AG04449 (cell line): ENCODE data around the gene RPP21.

Experiments
- CTCF ChIA-PET: fragments of 350-600 bp; formaldehyde crosslinking; extraction: SDS; loops from one replicate; lab custom pipeline; 2021; ENCODE audit warnings: antibody characterized with exemption; lab: Yijun Ruan, JAX
- POLR2A ChIA-PET: fragments of 400-600, 350-600 bp; formaldehyde crosslinking; extraction: SDS; loops from one replicate; lab custom pipeline; 2020; ENCODE audit warnings: antibody characterized with exemption, inconsistent platforms; lab: Yijun Ruan, JAX
- DNase-seq: peaks from one replicate; pipeline ENCODE4 v3.0.0-alpha.2; 2010; ENCODE audit warnings: low read depth, low spot score
- H3K4me3 ChIP-seq: 2 replicates; pipeline ENCODE4 v1.5.1; 2011; ENCODE audit warnings: low read depth, mild to moderate bottlenecking, control low read depth, low read length
- TF ChIP-seq, protein P1 (sequence below): IDR thresholded peaks from one replicate; pipeline ENCODE4 v1.5.1; 2011; ENCODE audit warnings: mild to moderate bottlenecking, moderate library complexity, low read length, control low read depth, inconsistent platforms; ENCODE audit not compliant: insufficient read depth; ENCODE audit errors: missing control alignments

Gene RPP21

DNA sequence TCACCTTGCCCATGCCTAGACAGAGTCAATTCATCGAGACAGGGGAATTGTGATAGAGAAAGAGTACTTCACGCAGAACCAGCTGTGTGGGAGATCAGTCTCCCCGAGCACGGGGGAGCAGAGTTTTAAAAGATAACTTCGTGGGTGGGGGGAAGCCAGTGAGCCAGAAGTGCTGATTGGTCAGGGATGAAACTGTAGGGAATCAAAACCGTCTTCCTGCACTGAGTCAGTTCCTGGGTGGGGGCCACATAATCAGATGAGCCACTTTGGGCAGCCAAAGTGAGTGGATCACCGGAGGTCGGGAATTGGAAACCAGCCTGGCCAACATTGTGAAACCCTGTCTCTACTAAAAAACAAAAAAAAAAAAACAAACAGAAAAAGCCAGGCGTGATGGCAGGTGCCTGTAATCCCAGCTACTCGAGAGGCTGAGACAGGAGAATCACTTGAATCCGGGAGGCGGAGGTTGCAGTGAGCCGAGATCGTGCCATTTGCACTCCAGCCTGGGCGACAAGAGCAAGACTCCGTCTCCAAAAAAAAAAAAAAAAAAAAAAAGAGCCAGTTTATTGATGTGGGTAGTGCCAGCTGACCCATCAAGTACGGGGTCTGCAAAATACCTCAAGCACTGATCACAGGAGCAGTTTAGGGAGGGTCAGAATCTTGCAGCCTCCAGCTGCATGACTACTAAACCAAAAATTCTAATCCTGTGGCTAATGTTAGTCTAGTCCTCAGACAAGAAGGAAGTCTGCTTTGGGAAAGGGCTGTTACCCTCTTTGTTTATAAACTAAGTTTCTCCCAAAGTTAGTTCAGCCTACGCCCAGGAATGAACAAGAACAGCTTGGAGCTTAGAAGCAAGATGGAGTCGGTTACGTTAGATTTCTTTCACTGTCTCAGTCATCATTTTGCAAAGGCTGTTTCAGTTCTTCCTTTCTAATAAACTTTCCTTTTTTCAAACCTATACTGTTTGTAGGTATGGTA lies 22.1 kb upstream of the RPP21 start:
- TF ChIP-seq, protein P1, sequence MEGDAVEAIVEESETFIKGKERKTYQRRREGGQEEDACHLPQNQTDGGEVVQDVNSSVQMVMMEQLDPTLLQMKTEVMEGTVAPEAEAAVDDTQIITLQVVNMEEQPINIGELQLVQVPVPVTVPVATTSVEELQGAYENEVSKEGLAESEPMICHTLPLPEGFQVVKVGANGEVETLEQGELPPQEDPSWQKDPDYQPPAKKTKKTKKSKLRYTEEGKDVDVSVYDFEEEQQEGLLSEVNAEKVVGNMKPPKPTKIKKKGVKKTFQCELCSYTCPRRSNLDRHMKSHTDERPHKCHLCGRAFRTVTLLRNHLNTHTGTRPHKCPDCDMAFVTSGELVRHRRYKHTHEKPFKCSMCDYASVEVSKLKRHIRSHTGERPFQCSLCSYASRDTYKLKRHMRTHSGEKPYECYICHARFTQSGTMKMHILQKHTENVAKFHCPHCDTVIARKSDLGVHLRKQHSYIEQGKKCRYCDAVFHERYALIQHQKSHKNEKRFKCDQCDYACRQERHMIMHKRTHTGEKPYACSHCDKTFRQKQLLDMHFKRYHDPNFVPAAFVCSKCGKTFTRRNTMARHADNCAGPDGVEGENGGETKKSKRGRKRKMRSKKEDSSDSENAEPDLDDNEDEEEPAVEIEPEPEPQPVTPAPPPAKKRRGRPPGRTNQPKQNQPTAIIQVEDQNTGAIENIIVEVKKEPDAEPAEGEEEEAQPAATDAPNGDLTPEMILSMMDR, result no peak

DNA sequence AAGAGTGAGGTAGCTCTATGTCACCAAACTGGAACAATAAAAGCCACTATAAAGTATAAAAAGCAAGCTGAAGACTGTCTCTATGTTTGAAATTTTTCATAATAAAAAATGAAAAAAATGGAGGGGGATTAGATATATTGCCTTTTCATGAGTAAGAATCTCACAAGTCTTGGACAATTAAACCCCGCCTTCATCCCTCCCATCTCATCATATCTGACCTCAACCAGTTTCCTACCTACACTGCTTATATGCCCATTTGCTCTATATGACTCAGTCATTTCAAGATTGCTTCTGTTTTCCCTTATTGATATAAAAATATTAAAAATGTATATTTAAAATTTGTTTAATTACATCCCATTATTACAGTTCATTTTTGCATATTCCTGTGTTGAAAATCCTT lies 21.1 kb upstream of the RPP21 start:
- POLR2A ChIA-PET, result no interaction called here
- H3K4me3 ChIP-seq, result no peak overlapping the region
- TF ChIP-seq, protein P1, result no peak
- DNase-seq, result no peak
- CTCF ChIA-PET, result interaction anchor here (0.9 to 1.7 kb wide), 6 partner anchors 9 to 217 kb away, joined by 3 to 6 read pairs (median 3); no protein-coding TSS in a partner anchor

More for the DNA sequence above, 22.1 kb upstream of the RPP21 start:
- CTCF ChIA-PET, result interaction anchor here (1.4 to 1.7 kb wide), 3 partner anchors 8 to 106 kb away, joined by 3 to 6 read pairs (median 3); no protein-coding TSS in a partner anchor
- peak; percentile 16 for DNase-seq
- POLR2A ChIA-PET, result no interaction called here
- no peak overlapping the region for H3K4me3 ChIP-seq

DNA sequence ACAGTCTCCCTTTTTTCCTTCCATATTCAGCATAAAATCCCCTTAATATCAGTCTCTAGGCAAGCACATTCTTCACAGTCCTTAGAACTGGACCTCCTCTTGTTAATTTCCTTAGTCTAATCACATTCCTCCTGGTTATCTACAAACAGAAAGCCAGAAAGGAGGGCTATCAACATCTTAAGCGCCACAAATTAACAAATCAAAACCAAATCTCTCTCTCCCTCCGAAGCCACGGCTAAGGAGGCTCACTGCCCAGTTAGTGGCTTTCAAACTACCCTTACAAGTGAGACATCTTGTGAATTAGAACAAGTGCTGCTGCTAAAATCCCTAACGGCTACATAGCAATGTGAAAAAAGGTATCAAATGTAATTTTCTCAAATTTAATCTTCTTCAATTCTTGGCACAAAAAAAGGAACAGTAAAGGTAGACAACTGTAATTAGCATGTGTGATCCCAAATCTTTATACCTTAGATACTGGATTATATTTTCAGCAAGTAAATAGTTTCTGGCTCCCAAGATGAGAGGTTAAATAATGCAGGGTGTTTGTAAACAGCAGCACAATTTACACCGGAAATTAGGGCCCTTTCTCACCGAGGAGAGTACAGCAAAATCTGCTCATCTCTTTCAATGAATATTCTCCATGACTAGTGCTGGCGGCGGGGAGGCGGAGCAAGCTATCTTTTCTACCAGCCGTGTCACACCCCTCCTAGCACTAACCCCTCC lies 19.6 kb upstream of the RPP21 start:
- CTCF ChIA-PET, result interaction anchor here (0.6 to 1.3 kb wide), 5 partner anchors 86 to 111 kb away, joined by 3 to 5 read pairs (median 3); no protein-coding TSS in a partner anchor
- DNase-seq, result no peak
- H3K4me3 ChIP-seq, result peak overlapping the region; percentile 95
- TF ChIP-seq, protein P1, result no peak
- POLR2A ChIA-PET, result no interaction called here

DNA sequence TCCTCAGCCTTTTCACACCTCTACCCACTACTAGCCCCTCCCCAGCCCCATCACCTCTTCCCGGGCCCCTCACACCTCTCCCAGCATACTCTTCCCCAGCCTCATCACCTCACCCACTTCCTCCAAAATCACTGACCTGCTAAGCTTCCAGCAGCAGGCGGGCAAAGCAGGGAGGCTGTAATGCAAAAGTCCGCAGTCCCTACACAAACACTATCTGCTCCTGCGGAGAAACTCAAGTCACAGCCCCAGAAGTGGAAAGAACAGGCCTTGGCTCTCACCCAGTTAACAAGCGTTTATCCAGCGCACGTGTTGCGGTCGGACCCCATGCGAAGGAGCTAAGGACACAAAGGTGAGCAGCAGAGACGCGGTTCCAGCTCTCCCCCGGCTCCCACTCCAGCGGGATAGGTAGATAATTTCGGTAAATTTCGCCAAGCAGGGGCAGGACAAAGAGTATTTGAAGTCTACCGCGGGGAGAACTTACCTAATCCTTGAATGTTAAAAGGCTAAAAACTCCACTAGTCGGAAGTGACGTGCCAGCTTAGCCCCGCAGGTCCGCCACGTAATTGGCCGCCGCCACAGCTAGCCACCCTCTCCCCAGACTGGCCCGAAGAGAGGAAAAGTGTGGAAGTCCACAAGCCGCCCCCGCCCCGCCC lies 19.0 kb upstream of the RPP21 start:
- ChIA-PET POLR2A (interaction anchor here (0.8 to 1.3 kb wide), 2 partner anchors 9 to 14 kb away, joined by 3 to 6 read pairs; no protein-coding TSS in a partner anchor), CTCF (interaction anchor here (0.6 to 1.3 kb wide), 4 partner anchors 87 to 112 kb away, joined by 3 to 5 read pairs (median 3); no protein-coding TSS in a partner anchor)
- TF ChIP-seq, protein P1, result no peak
- H3K4me3 ChIP-seq, result peak overlapping the region; percentile 95
- DNase-seq, result no peak

DNA sequence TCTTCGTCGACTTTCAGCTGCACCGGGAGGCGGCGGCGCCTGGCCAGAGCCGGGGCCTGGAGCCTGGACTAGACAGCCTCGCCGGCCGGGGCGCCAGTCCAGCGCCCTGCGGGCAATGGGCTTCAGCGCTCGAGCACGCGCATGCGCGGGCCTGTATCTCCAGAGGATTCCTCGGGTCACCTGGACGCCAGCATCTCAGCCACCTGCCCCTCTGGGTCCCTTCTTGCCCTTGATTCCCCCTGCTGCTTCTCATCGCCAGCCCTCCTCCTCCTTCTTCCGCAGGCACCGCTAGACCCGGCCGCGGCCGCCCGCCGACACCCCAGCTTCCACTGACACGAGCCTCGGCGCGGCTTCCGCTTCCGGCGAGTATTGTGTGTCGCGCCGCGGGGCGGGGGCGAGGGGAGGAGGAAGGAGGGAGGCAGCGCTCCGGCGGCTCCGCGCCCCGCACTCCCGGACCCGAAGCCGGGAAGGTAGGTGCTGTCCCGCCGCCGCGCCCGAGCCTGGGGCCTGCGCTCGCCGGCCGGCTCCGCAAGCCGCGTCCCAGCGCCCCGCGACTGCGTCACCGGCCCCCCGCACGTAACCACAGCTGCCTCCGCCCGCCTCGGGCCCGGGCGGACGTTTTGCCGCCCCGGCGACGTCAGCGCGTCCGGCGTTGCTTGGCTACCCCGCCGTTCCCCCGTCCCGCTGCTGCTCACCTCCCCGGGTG lies 18.3 kb upstream of the RPP21 start, which contains the start of gene TRIM39:
Gene TRIM39, plus strand, starts transcription at position 402 of the 706 bp plus-strand sequence. CDS start 2,391 bp downstream, outside the sequence.
- no peak for DNase-seq
- ChIA-PET CTCF (interaction anchor here (1.0 to 1.3 kb wide), 2 partner anchors 107 to 113 kb away, joined by 3 to 5 read pairs; no protein-coding TSS in a partner anchor), POLR2A (interaction anchor here (0.7 to 1.3 kb wide), 3 partner anchors 9 to 42 kb away, joined by 3 to 6 read pairs (median 3); no protein-coding TSS in a partner anchor)

More for the DNA sequence above, 18.3 kb upstream of the RPP21 start, which contains the start of gene TRIM39:
- TF ChIP-seq, protein P1, result no peak
- H3K4me3 ChIP-seq, result peak within 1 kb of the TSS; percentile 95
